Nephron progenitor cell (in vitro differentiated cells): ENCODE data around the gene KCNMA1.

ENCODE experiments used
- DNase-seq: peaks from one replicate; pipeline ENCODE4 v3.0.0; 2021
- H3K27ac Mint-ChIP-seq: 2 replicates; pipeline ENCODE4 v1.8.0; 2021; ENCODE audit warnings: mild to moderate bottlenecking, moderate library complexity, mixed read lengths
- H3K27me3 Mint-ChIP-seq: 2 replicates; pipeline ENCODE4 v1.8.0; 2021; ENCODE audit warnings: mild to moderate bottlenecking, low read depth, mixed read lengths; ENCODE audit not compliant: poor library complexity
- H3K36me3 Mint-ChIP-seq: 2 replicates; pipeline ENCODE4 v1.8.0; 2021; ENCODE audit warnings: low read depth, mixed read lengths
- H3K4me1 Mint-ChIP-seq: 2 replicates; pipeline ENCODE4 v1.8.0; 2021; ENCODE audit warnings: mixed read lengths
- H3K4me3 Mint-ChIP-seq: 2 replicates; pipeline ENCODE4 v1.8.0; 2021; ENCODE audit warnings: mild to moderate bottlenecking, moderate library complexity, mixed read lengths
- H3K9me3 Mint-ChIP-seq: 2 replicates; pipeline ENCODE4 v1.8.0; 2021; ENCODE audit warnings: mild to moderate bottlenecking, moderate library complexity, mixed read lengths
- TF ChIP-seq, protein P1 (sequence below): fragments of 200-600 bp; sonication (generic); IDR thresholded peaks from 2 replicates; pipeline ENCODE4 v1.5.0; 2021; ENCODE audit warnings: antibody characterized with exemption

The KCNMA1 gene

DNA sequence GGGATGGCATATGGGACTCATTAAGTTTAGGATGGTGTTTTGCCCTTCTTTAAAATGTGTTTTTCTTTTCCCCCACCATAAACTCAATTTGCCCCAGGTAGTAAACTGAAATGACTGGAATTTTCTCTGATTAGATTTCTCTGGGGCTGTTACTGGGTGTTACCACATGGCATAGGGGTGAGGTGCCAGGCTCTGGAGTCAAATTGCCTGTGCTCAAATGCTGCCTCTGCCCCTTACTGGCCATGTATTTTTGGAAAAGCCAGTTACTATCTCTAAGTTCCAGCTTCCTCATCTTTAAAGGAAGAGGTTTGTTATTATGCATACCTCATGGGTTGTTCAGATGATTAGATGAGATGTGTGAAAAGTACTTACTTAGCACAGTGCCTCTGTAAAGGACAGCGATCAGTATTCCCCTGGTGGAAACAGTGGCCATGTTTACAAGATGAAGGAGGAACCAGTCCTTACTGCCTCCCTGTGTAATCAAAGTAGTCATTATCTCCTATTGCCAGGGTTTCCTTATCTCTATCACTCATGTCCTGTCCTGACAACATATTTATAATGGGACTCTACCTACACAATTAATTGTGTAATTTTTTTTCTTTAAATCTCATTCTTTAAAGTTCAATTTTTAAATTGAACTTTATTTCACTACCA lies 352.0 kb downstream of the KCNMA1 start:
- peaks cover 6% of the 10 kb centered on the region for H3K9me3 Mint-ChIP-seq
- H3K27me3 Mint-ChIP-seq = peaks cover 28% of the 10 kb centered on the region
- TF ChIP-seq, protein P1, sequence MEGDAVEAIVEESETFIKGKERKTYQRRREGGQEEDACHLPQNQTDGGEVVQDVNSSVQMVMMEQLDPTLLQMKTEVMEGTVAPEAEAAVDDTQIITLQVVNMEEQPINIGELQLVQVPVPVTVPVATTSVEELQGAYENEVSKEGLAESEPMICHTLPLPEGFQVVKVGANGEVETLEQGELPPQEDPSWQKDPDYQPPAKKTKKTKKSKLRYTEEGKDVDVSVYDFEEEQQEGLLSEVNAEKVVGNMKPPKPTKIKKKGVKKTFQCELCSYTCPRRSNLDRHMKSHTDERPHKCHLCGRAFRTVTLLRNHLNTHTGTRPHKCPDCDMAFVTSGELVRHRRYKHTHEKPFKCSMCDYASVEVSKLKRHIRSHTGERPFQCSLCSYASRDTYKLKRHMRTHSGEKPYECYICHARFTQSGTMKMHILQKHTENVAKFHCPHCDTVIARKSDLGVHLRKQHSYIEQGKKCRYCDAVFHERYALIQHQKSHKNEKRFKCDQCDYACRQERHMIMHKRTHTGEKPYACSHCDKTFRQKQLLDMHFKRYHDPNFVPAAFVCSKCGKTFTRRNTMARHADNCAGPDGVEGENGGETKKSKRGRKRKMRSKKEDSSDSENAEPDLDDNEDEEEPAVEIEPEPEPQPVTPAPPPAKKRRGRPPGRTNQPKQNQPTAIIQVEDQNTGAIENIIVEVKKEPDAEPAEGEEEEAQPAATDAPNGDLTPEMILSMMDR = no peak
- peaks cover 55% of the 10 kb centered on the region for H3K4me1 Mint-ChIP-seq
- no peak overlapping the region for H3K4me3 Mint-ChIP-seq
- no peak for DNase-seq
- H3K27ac Mint-ChIP-seq = no peak overlapping the region
- no peaks in the 10 kb centered on the region for H3K36me3 Mint-ChIP-seq

DNA sequence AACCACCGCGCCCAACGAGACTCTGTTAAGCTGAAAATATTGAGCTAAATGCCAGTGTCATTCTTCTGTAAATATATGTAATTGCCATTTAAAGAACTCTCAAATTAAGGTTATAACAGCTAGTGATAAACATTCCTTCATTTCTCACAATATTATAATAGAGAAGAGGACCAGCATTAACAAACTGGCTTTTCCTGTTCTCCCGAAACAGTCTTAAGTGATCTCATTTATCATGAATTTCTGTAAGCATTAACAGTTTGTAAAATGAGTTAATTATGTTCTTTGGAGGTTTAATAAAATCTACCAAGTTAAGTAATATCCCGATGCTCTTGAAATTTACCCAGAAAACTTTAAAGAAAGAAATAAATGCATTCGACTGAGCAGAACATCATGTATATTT lies 352.8 kb downstream of the KCNMA1 start:
- Mint-ChIP-seq H3K4me3 (no peak overlapping the region), H3K27me3 (peaks cover 37% of the 10 kb centered on the region), H3K4me1 (peaks cover 46% of the 10 kb centered on the region), H3K9me3 (peaks cover 15% of the 10 kb centered on the region), H3K27ac (no peak overlapping the region), H3K36me3 (peaks cover 4% of the 10 kb centered on the region)
- TF ChIP-seq, protein P1 = no peak
- DNase-seq = no peak

DNA sequence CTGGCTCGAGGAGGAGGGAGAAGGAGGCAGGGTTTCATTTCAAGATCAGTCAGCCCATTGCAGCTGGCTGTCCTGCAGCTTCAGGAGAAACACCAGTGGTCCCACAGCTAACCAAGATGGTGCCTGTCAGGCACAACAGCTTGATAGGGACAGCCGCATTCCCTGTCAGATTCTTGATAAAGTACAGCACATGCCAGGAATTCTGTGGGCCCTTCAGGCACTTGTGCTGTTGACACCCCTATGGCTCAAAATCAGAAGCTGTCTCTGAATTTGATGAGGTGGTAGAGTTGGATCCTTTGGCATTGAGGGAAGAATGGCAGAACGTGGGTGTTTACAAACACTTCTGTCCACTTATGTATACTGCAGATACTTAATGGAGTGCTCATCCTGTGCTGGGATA lies 354.3 kb downstream of the KCNMA1 start:
- DNase-seq = no peak
- H3K4me3 Mint-ChIP-seq = no peak overlapping the region

DNA sequence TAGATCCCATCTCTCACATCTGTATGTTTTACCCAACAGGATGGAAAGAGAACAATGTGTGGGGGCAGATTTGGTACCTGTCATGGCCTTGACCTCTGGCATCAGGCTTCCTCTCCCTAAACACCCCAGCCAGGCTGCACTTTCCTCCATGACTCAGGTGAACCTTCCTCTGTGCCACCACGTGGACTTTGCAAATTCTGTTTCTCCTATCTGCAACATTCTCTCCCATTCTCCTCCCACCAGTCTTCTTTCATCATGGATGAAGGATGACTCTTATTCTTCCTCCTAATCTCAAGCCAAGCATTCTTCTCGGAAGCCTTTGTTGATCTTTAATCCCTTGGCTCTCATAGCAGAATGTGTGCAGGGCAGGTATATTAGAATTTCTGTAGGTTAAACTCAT lies 355.4 kb downstream of the KCNMA1 start:
- DNase-seq = no peak
- Mint-ChIP-seq H3K36me3 (peaks cover 11% of the 10 kb centered on the region), H3K4me1 (peaks cover 43% of the 10 kb centered on the region), H3K4me3 (no peak overlapping the region), H3K27me3 (peaks cover 42% of the 10 kb centered on the region), H3K27ac (no peak overlapping the region), H3K9me3 (peaks cover 31% of the 10 kb centered on the region)
- TF ChIP-seq, protein P1 = no peak

More for the DNA sequence above, 354.3 kb downstream of the KCNMA1 start:
- H3K27ac Mint-ChIP-seq = no peak overlapping the region
- H3K36me3 Mint-ChIP-seq = peaks cover 11% of the 10 kb centered on the region
- H3K9me3 Mint-ChIP-seq = peaks cover 28% of the 10 kb centered on the region
- H3K4me1 Mint-ChIP-seq = peaks cover 40% of the 10 kb centered on the region
- TF ChIP-seq, protein P1 = no peak
- peaks cover 41% of the 10 kb centered on the region for H3K27me3 Mint-ChIP-seq

DNA sequence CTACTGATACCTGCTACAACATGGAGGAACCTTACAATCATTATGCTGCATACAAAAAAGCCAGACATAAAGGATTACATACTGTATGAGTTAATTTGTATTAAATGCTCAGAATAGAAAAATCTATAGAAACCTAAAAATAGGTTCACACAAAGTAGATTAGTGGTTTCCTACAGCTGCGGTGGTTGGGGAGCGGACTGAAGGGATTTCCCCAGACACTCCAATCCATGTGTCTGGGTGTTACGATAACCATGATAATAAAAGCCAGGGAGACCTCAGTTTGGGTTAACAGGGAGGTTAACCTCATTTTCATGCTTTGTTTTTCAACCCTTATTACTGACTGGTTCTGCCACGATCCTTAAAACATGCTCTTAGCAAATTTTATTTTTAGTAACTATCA lies 355.9 kb downstream of the KCNMA1 start:
- Mint-ChIP-seq H3K27me3 (peaks cover 45% of the 10 kb centered on the region), H3K4me3 (no peak overlapping the region), H3K9me3 (peaks cover 31% of the 10 kb centered on the region), H3K36me3 (peaks cover 11% of the 10 kb centered on the region), H3K4me1 (peaks cover 42% of the 10 kb centered on the region), H3K27ac (no peak overlapping the region)
- DNase-seq = no peak
- TF ChIP-seq, protein P1 = no peak

DNA sequence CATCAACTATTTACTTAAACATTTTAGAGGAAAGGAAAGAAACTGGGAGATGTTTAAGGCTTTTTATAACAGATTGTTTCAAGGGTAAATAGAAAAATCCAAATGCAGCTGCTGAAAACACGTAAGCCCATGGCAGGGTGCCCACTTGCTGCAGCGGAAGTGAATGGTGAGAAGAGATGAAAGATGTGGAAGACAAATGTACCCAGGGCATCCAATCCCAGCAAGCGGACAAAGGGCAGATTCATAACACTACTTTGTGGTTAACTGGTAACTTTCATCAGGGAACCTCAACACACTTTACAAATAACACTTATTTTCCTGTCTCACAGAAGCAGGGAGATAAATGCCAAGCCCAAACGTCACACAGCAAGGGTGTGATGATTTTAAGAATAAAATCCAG lies 358.4 kb downstream of the KCNMA1 start:
- no peak for DNase-seq
- Mint-ChIP-seq H3K9me3 (peaks cover 31% of the 10 kb centered on the region), H3K27me3 (peaks cover 50% of the 10 kb centered on the region), H3K4me3 (no peak overlapping the region), H3K4me1 (peaks cover 47% of the 10 kb centered on the region), H3K27ac (no peak overlapping the region), H3K36me3 (peaks cover 11% of the 10 kb centered on the region)
- TF ChIP-seq, protein P1 = no peak
